H7 (cell line): ENCODE measurements around the gene PLS1. TPM values are rescaled to one million over a fixed set of nuclear protein-coding genes. Genes with fewer than 3 reads are reported as not detected.
"Not testable (repeated sequence)": the region's sequence is repeated elsewhere in the genome, so short reads cannot be mapped to it uniquely, and the experiment has no call there.

Experiments
- DNase-seq: peaks from one replicate; pipeline ENCODE4 v3.0.0; 2012
- H3K27me3 ChIP-seq: 2 replicates; pipeline ENCODE4 v1.6.0; 2011; ENCODE audit warnings: mild to moderate bottlenecking, low read length; ENCODE audit not compliant: control insufficient read depth, insufficient read depth
- H3K36me3 ChIP-seq: replicated peaks from 2 replicates; pipeline ENCODE4 v1.5.1; 2011; ENCODE audit warnings: low read length; ENCODE audit not compliant: control insufficient read depth, insufficient read depth
- H3K4me3 ChIP-seq: 2 replicates; pipeline ENCODE4 v1.5.1; 2011; ENCODE audit warnings: low read depth, mild to moderate bottlenecking, control low read depth, low read length, moderate library complexity; ENCODE audit not compliant: insufficient read depth
- total RNA-seq: library from RNA; depleted of rRNA; stranded (reverse); fragments of >200 nt; shearing (Covaris generic); gene quantifications from 2 replicates; pipeline ENCODE4 v1.2.3, GENCODE V29; 2014; rRNA removed

PLS1 gene
- total RNA-seq, 1 experiment from 2014 or later, result 13.8 TPM

- no peaks in the 10 kb centered on the region for H3K36me3 ChIP-seq
- H3K27me3 ChIP-seq, result no peaks in the 10 kb centered on the region
- H3K4me3 ChIP-seq, result peak overlapping the region; percentile 90
- DNase-seq, result peak; percentile 70
Measured at GRCh38 chr3:142724682-142725356, 128.6 kb downstream of the PLS1 start.

- peak overlapping the region; percentile 90 for H3K4me3 ChIP-seq
- no peak for DNase-seq
- H3K36me3 ChIP-seq, result no peaks in the 10 kb centered on the region
- no peaks in the 10 kb centered on the region for H3K27me3 ChIP-seq
Measured at GRCh38 chr3:142725357-142725739, 129.2 kb downstream of the PLS1 start.

GRCh38 chr3:142726017-142726416 is 129.8 kb downstream of the PLS1 start:
- no peaks in the 10 kb centered on the region for H3K27me3 ChIP-seq
- H3K4me3 ChIP-seq, result no peak overlapping the region
- DNase-seq, result no peak
- no peaks in the 10 kb centered on the region for H3K36me3 ChIP-seq

- no peaks in the 10 kb centered on the region for H3K27me3 ChIP-seq
- no peak overlapping the region for H3K4me3 ChIP-seq
- DNase-seq, result no peak
- H3K36me3 ChIP-seq, result no peaks in the 10 kb centered on the region
Measured at GRCh38 chr3:142732066-142732465, 135.9 kb downstream of the PLS1 start.

GRCh38 chr3:142734834-142735233 is 138.6 kb downstream of the PLS1 start:
- Histone ChIP-seq H3K27me3 (no peaks in the 10 kb centered on the region), H3K4me3 (no peak overlapping the region), H3K36me3 (no peaks in the 10 kb centered on the region)
- DNase-seq, result no peak

GRCh38 chr3:142735462-142735861 is 139.3 kb downstream of the PLS1 start:
- no peaks in the 10 kb centered on the region for H3K36me3 ChIP-seq
- no peak overlapping the region for H3K4me3 ChIP-seq
- no peak for DNase-seq
- no peaks in the 10 kb centered on the region for H3K27me3 ChIP-seq

- DNase-seq, result no peak
- Histone ChIP-seq H3K4me3 (no peak overlapping the region), H3K27me3 (no peaks in the 10 kb centered on the region), H3K36me3 (no peaks in the 10 kb centered on the region)
Measured at GRCh38 chr3:142738396-142738795, 142.2 kb downstream of the PLS1 start.

GRCh38 chr3:142746646-142747045 is 150.5 kb downstream of the PLS1 start:
- no peaks in the 10 kb centered on the region; the same call in 1 of the 2 replicates for H3K36me3 ChIP-seq
- no peaks in the 10 kb centered on the region for H3K27me3 ChIP-seq
- H3K4me3 ChIP-seq, result no peak overlapping the region
- no peak for DNase-seq

GRCh38 chr3:142750531-142750930 is 154.3 kb downstream of the PLS1 start:
- H3K4me3 ChIP-seq, H3K27me3 ChIP-seq, DNase-seq, H3K36me3 ChIP-seq: not testable (repeated sequence)

- H3K4me3 ChIP-seq, H3K36me3 ChIP-seq, H3K27me3 ChIP-seq, DNase-seq: not testable (repeated sequence)
Measured at GRCh38 chr3:142752605-142753004, 156.4 kb downstream of the PLS1 start.

- DNase-seq, result no peak
- Histone ChIP-seq H3K4me3 (no peak overlapping the region), H3K27me3 (no peaks in the 10 kb centered on the region), H3K36me3 (no peaks in the 10 kb centered on the region)
Measured at GRCh38 chr3:142754494-142754893, 158.3 kb downstream of the PLS1 start.

Other genes with a start within 250 kb of the PLS1 start
- gene XRN1, start 148.4 kb upstream of the PLS1 start, total RNA-seq, result 7.1 and 10.7 TPM in 2 replicates
- gene ATR, start 17.7 kb upstream of the PLS1 start, total RNA-seq, result 18.3 and 29.9 TPM in 2 replicates
- 16.7 and 18.3 TPM in 2 replicates for gene TRPC1, start 127.6 kb downstream of the PLS1 start, total RNA-seq